Activated naive CD8-positive, alpha-beta T cell treated with anti-CD3 and anti-CD28 coated beads, Interleukin-2, amount 50 U/mL, for 24 hours (primary cell): Measurements from ENCODE around the gene DERL2.
A peak's percentile ranks its signal among the peaks of the same experiment; 100 is the strongest.

Experiments
- ATAC-seq: fragments of 150-1000 bp; cut with Tn5 transposase; one replicate; pipeline ENCODE4 v1.10.0; 2021
- DNase-seq: peaks from one replicate; pipeline ENCODE4 v3.0.0; 2021
- H3K27ac Mint-ChIP-seq: one replicate; pipeline ENCODE4 v1.8.0; 2021; ENCODE audit warnings: mild to moderate bottlenecking, mixed read lengths
- H3K27me3 Mint-ChIP-seq: one replicate; pipeline ENCODE4 v1.8.0; 2021; ENCODE audit warnings: mixed read lengths
- H3K36me3 Mint-ChIP-seq: one replicate; pipeline ENCODE4 v1.8.0; 2021; ENCODE audit warnings: low read depth, mixed read lengths
- H3K4me1 Mint-ChIP-seq: one replicate; pipeline ENCODE4 v1.8.0; 2021; ENCODE audit warnings: mixed read lengths
- H3K4me3 Mint-ChIP-seq: one replicate; pipeline ENCODE4 v1.8.0; 2021; ENCODE audit warnings: mild to moderate bottlenecking, moderate library complexity, mixed read lengths
- H3K9me3 Mint-ChIP-seq: one replicate; pipeline ENCODE4 v1.8.0; 2021; ENCODE audit warnings: mixed read lengths

The DERL2 gene

GRCh38 chr17:5511401-5512225 lies 25.6 kb upstream of the DERL2 start:
- H3K27me3 Mint-ChIP-seq = no peaks in the 10 kb centered on the region
- no peak overlapping the region for H3K27ac Mint-ChIP-seq
- no peak overlapping the region for H3K4me3 Mint-ChIP-seq
- peaks cover 26% of the 10 kb centered on the region for H3K4me1 Mint-ChIP-seq
- ATAC-seq (no peak), DNase-seq (no peak)
- peaks cover 32% of the 10 kb centered on the region for H3K36me3 Mint-ChIP-seq
- no peaks in the 10 kb centered on the region for H3K9me3 Mint-ChIP-seq

GRCh38 chr17:5510771-5511170 lies 24.8 kb upstream of the DERL2 start:
- Mint-ChIP-seq H3K27ac (no peak overlapping the region), H3K27me3 (no peaks in the 10 kb centered on the region), H3K9me3 (no peaks in the 10 kb centered on the region), H3K4me3 (no peak overlapping the region), H3K36me3 (peaks cover 31% of the 10 kb centered on the region), H3K4me1 (peaks cover 26% of the 10 kb centered on the region)
- no peak for DNase-seq
- no peak for ATAC-seq

GRCh38 chr17:5509482-5509881 lies 23.5 kb upstream of the DERL2 start:
- DNase-seq = no peak
- Mint-ChIP-seq H3K4me1 (peaks cover 26% of the 10 kb centered on the region), H3K4me3 (no peak overlapping the region), H3K27me3 (no peaks in the 10 kb centered on the region), H3K27ac (no peak overlapping the region), H3K9me3 (no peaks in the 10 kb centered on the region), H3K36me3 (peaks cover 21% of the 10 kb centered on the region)
- no peak for ATAC-seq

GRCh38 chr17:5508810-5509209 lies 22.8 kb upstream of the DERL2 start:
- ATAC-seq (no peak), DNase-seq (no peak)
- no peaks in the 10 kb centered on the region for H3K27me3 Mint-ChIP-seq
- H3K9me3 Mint-ChIP-seq = no peaks in the 10 kb centered on the region
- H3K4me3 Mint-ChIP-seq = no peak overlapping the region
- no peak overlapping the region for H3K27ac Mint-ChIP-seq
- H3K36me3 Mint-ChIP-seq = peaks cover 17% of the 10 kb centered on the region
- peaks cover 21% of the 10 kb centered on the region for H3K4me1 Mint-ChIP-seq

- H3K4me1 Mint-ChIP-seq = peaks cover 3% of the 10 kb centered on the region
- no peak for DNase-seq
- H3K36me3 Mint-ChIP-seq = peaks cover 4% of the 10 kb centered on the region
- no peaks in the 10 kb centered on the region for H3K9me3 Mint-ChIP-seq
- H3K27me3 Mint-ChIP-seq = no peaks in the 10 kb centered on the region
- no peak overlapping the region for H3K27ac Mint-ChIP-seq
- no peak for ATAC-seq
- H3K4me3 Mint-ChIP-seq = no peak overlapping the region
These were observed 20.3 kb upstream of the DERL2 start for GRCh38 chr17:5506307-5506706.

- ATAC-seq (no peak), DNase-seq (no peak)
- Mint-ChIP-seq H3K9me3 (no peaks in the 10 kb centered on the region), H3K27ac (no peak overlapping the region), H3K36me3 (no peaks in the 10 kb centered on the region), H3K4me3 (no peak overlapping the region), H3K27me3 (no peaks in the 10 kb centered on the region), H3K4me1 (peaks cover 21% of the 10 kb centered on the region)
These were observed 16.6 kb upstream of the DERL2 start for GRCh38 chr17:5502552-5502951.

GRCh38 chr17:5501685-5502084 lies 15.7 kb upstream of the DERL2 start:
- no peak overlapping the region for H3K27ac Mint-ChIP-seq

GRCh38 chr17:5500589-5501391 lies 14.8 kb upstream of the DERL2 start:
- no peaks in the 10 kb centered on the region for H3K36me3 Mint-ChIP-seq
- no peaks in the 10 kb centered on the region for H3K27me3 Mint-ChIP-seq
- peak overlapping the region; percentile 85 for H3K4me3 Mint-ChIP-seq
- DNase-seq (peak; percentile 73), ATAC-seq (peak; percentile 88)
- H3K9me3 Mint-ChIP-seq = no peaks in the 10 kb centered on the region
- H3K4me1 Mint-ChIP-seq = peaks cover 21% of the 10 kb centered on the region
- H3K27ac Mint-ChIP-seq = no peak overlapping the region

More at GRCh38 chr17:5501685-5502084, 15.7 kb upstream of the DERL2 start:
- Mint-ChIP-seq H3K9me3 (no peaks in the 10 kb centered on the region), H3K4me1 (peaks cover 21% of the 10 kb centered on the region), H3K4me3 (peak overlapping the region; percentile 85), H3K27me3 (no peaks in the 10 kb centered on the region), H3K36me3 (no peaks in the 10 kb centered on the region)
- DNase-seq (no peak), ATAC-seq (no peak)

GRCh38 chr17:5500247-5500588 lies 14.2 kb upstream of the DERL2 start:
- Mint-ChIP-seq H3K4me1 (peaks cover 21% of the 10 kb centered on the region), H3K36me3 (no peaks in the 10 kb centered on the region), H3K4me3 (peak overlapping the region; percentile 85), H3K27ac (no peak overlapping the region), H3K9me3 (no peaks in the 10 kb centered on the region), H3K27me3 (no peaks in the 10 kb centered on the region)
- ATAC-seq = no peak
- no peak for DNase-seq

- H3K27ac Mint-ChIP-seq = no peak overlapping the region
- H3K36me3 Mint-ChIP-seq = no peaks in the 10 kb centered on the region
- H3K4me1 Mint-ChIP-seq = peaks cover 21% of the 10 kb centered on the region
- ATAC-seq (no peak), DNase-seq (no peak)
- peak overlapping the region; percentile 85 for H3K4me3 Mint-ChIP-seq
- H3K9me3 Mint-ChIP-seq = no peaks in the 10 kb centered on the region
- H3K27me3 Mint-ChIP-seq = no peaks in the 10 kb centered on the region
These were observed 13.7 kb upstream of the DERL2 start for GRCh38 chr17:5499476-5500231.

- ATAC-seq = no peak
- no peak for DNase-seq
- no peaks in the 10 kb centered on the region for H3K27me3 Mint-ChIP-seq
- no peaks in the 10 kb centered on the region for H3K9me3 Mint-ChIP-seq
- H3K4me1 Mint-ChIP-seq = peaks cover 14% of the 10 kb centered on the region
- H3K4me3 Mint-ChIP-seq = no peak overlapping the region
- H3K27ac Mint-ChIP-seq = no peak overlapping the region
- H3K36me3 Mint-ChIP-seq = peaks cover 32% of the 10 kb centered on the region
These were observed 7.0 kb upstream of the DERL2 start for GRCh38 chr17:5492970-5493369.

- Mint-ChIP-seq H3K36me3 (peaks cover 57% of the 10 kb centered on the region), H3K27me3 (no peaks in the 10 kb centered on the region), H3K27ac (no peak overlapping the region), H3K4me1 (peaks cover 49% of the 10 kb centered on the region), H3K4me3 (no peak overlapping the region), H3K9me3 (no peaks in the 10 kb centered on the region)
- DNase-seq (no peak), ATAC-seq (no peak)
These were observed 2.8 kb upstream of the DERL2 start for GRCh38 chr17:5488752-5489151.

- ATAC-seq = peak; percentile 96
- Mint-ChIP-seq H3K9me3 (no peaks in the 10 kb centered on the region), H3K27me3 (no peaks in the 10 kb centered on the region), H3K36me3 (peaks cover 69% of the 10 kb centered on the region), H3K4me3 (peak within 1 kb of the TSS; percentile 96), H3K4me1 (peaks cover 58% of the 10 kb centered on the region), H3K27ac (peak within 1 kb of the TSS; percentile 98)
- peak; percentile 96 for DNase-seq
These were observed 487 bp upstream of the DERL2 start, which contains the start of gene MIS12 for GRCh38 chr17:5486206-5487124. Gene MIS12 (plus strand): TSS chr17:5486566. CDS start chr17:5488863, 2,297 bp downstream.

- Mint-ChIP-seq H3K27ac (no peak overlapping the region), H3K4me1 (peaks cover 34% of the 10 kb centered on the region), H3K36me3 (peaks cover 70% of the 10 kb centered on the region), H3K9me3 (no peaks in the 10 kb centered on the region), H3K27me3 (no peaks in the 10 kb centered on the region), H3K4me3 (no peak overlapping the region)
- ATAC-seq (no peak), DNase-seq (no peak)
These were observed 4.5 kb downstream of the DERL2 start for GRCh38 chr17:5481451-5481850.
